Measurements from ENCODE around the gene HES3.

GRCh38 chr1:6276811-6277555, 33.0 kb downstream of the HES3 start:
- no peak for TF ChIP-seq POLR2A (IDR thresholded peaks at IDR 0.05)
- TF ChIP-seq, protein P1, sequence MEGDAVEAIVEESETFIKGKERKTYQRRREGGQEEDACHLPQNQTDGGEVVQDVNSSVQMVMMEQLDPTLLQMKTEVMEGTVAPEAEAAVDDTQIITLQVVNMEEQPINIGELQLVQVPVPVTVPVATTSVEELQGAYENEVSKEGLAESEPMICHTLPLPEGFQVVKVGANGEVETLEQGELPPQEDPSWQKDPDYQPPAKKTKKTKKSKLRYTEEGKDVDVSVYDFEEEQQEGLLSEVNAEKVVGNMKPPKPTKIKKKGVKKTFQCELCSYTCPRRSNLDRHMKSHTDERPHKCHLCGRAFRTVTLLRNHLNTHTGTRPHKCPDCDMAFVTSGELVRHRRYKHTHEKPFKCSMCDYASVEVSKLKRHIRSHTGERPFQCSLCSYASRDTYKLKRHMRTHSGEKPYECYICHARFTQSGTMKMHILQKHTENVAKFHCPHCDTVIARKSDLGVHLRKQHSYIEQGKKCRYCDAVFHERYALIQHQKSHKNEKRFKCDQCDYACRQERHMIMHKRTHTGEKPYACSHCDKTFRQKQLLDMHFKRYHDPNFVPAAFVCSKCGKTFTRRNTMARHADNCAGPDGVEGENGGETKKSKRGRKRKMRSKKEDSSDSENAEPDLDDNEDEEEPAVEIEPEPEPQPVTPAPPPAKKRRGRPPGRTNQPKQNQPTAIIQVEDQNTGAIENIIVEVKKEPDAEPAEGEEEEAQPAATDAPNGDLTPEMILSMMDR (IDR thresholded peaks at IDR 0.05): no peak
